Measurements from ENCODE around the gene HEPACAM2.

Gene HEPACAM2

DNA sequence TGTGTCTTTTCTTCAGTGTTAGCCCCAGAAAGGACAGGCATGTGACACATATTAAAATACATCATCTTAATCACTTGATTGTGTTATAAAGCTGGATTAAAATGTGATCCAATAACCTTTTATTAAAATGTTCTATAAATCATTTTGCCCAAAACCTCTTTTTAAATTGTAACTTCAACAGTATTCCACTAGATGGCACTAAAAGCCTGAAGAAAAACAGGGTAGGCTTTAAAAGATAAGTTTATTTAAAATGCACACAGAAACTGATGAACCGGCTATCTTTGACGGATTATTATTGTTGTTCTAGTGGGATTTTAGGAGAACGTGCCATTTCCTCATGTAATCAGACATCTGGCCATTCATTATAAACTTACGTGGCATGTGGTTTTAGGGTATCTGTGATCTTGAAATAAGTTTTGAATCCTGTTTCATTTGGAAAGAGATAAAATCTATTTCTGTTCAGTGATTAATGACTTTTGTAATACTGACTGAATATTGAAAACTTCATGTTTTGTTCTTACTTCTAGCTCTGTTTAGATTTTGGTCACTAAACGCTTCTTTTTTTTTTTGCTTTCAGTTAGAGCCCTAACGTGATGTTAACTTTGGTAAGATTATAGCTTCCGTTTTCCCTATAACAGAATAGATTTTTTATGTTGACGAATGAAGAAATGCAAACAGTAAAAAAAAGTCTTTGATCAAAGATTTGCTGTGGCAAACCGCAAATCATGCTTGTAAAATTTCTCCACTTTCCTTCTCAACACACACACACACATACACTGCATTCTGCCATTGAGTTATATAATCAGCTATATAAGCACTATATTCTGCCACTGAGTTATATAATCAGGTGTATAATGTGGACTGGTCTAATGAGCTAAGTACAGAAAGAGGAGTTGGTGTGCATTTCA, 19.5 kb upstream of the HEPACAM2 start:
- DNase-seq (ENCODE audit: extremely low read depth, insufficient read length), result peak; percentile 6
- Histone ChIP-seq H3K4me3 (replicated peaks; ENCODE audit: low read depth, low read length) (no peak overlapping the region), H3K36me3 (ENCODE audit: control insufficient read depth, insufficient read depth, low read length) (no peaks in the 10 kb centered on the region), H3K27me3 (replicated peaks; ENCODE audit: control insufficient read depth, insufficient read depth, low read length) (no peaks in the 10 kb centered on the region)
- TF ChIP-seq, protein P1, sequence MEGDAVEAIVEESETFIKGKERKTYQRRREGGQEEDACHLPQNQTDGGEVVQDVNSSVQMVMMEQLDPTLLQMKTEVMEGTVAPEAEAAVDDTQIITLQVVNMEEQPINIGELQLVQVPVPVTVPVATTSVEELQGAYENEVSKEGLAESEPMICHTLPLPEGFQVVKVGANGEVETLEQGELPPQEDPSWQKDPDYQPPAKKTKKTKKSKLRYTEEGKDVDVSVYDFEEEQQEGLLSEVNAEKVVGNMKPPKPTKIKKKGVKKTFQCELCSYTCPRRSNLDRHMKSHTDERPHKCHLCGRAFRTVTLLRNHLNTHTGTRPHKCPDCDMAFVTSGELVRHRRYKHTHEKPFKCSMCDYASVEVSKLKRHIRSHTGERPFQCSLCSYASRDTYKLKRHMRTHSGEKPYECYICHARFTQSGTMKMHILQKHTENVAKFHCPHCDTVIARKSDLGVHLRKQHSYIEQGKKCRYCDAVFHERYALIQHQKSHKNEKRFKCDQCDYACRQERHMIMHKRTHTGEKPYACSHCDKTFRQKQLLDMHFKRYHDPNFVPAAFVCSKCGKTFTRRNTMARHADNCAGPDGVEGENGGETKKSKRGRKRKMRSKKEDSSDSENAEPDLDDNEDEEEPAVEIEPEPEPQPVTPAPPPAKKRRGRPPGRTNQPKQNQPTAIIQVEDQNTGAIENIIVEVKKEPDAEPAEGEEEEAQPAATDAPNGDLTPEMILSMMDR (IDR thresholded peaks at IDR 0.05; ENCODE audit: insufficient read depth, low read length, poor library complexity, severe bottlenecking), result peak; percentile 36

GRCh38 chr7:93242106-93242505, 15.8 kb upstream of the HEPACAM2 start:
- TF ChIP-seq, protein P1 (IDR thresholded peaks at IDR 0.05; ENCODE audit: insufficient read depth, low read length, poor library complexity, severe bottlenecking), result no peak
- H3K4me3 ChIP-seq (replicated peaks; ENCODE audit: low read depth, low read length), result no peak overlapping the region

DNA sequence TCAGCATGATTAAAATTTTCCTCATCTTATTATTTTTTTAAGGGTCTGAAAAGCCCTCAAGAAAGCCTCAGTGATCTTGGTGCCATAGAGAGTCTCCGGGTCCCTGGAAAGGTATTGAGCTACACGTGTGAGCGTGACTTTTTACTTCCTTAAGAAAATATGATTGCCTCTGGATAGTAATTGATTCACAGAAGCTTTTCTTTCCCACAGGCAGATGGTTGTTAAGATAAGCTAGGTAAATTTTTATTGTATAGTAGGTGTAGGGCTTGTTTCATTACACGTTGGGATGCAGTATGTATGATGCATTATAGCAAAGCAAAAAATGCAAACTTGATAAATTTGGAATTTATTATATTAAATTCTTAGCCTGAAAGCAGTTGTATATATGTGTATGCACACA, 13.6 kb upstream of the HEPACAM2 start:
- DNase-seq (ENCODE audit: extremely low read depth, insufficient read length), result no peak
- TF ChIP-seq, protein P1 (IDR thresholded peaks at IDR 0.05; ENCODE audit: insufficient read depth, low read length, poor library complexity, severe bottlenecking), result no peak

More at GRCh38 chr7:93242106-93242505, 15.8 kb upstream of the HEPACAM2 start:
- DNase-seq (ENCODE audit: extremely low read depth, insufficient read length), result no peak
- H3K36me3 ChIP-seq (ENCODE audit: control insufficient read depth, insufficient read depth, low read length), result no peaks in the 10 kb centered on the region
- no peaks in the 10 kb centered on the region for H3K27me3 ChIP-seq (replicated peaks; ENCODE audit: control insufficient read depth, insufficient read depth, low read length)

DNA sequence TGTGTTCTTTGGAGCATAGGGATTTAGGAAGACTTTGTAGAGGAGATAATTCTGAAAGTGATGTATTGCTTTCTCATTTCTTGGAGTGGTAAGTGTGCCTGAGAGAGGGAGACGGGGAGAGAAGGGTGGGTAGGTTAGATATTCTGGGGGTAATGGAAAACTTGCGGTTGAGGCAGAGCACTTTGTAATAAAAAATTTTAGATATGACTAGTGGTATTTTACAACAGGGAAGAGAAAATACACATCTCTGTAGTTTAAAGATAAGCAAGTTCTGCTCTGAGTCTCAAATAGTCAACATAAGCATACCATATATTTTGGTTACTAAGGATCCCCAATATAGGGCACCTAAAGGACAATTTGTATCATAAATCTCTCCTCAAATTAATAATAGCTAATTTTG, 12.5 kb upstream of the HEPACAM2 start:
- no peak for DNase-seq (ENCODE audit: extremely low read depth, insufficient read length)
- Histone ChIP-seq H3K4me3 (replicated peaks; ENCODE audit: low read depth, low read length) (no peak overlapping the region), H3K36me3 (ENCODE audit: control insufficient read depth, insufficient read depth, low read length) (no peaks in the 10 kb centered on the region), H3K27me3 (replicated peaks; ENCODE audit: control insufficient read depth, insufficient read depth, low read length) (no peaks in the 10 kb centered on the region)
- TF ChIP-seq, protein P1 (IDR thresholded peaks at IDR 0.05; ENCODE audit: insufficient read depth, low read length, poor library complexity, severe bottlenecking), result no peak

More for the DNA sequence above, 13.6 kb upstream of the HEPACAM2 start:
- Histone ChIP-seq H3K4me3 (replicated peaks; ENCODE audit: low read depth, low read length) (no peak overlapping the region), H3K36me3 (ENCODE audit: control insufficient read depth, insufficient read depth, low read length) (no peaks in the 10 kb centered on the region), H3K27me3 (replicated peaks; ENCODE audit: control insufficient read depth, insufficient read depth, low read length) (no peaks in the 10 kb centered on the region)

GRCh38 chr7:93238131-93238530, 11.9 kb upstream of the HEPACAM2 start:
- DNase-seq (ENCODE audit: extremely low read depth, insufficient read length), result no peak
- Histone ChIP-seq H3K36me3 (ENCODE audit: control insufficient read depth, insufficient read depth, low read length) (no peaks in the 10 kb centered on the region), H3K4me3 (replicated peaks; ENCODE audit: low read depth, low read length) (no peak overlapping the region), H3K27me3 (replicated peaks; ENCODE audit: control insufficient read depth, insufficient read depth, low read length) (no peaks in the 10 kb centered on the region)
- TF ChIP-seq, protein P1 (IDR thresholded peaks at IDR 0.05; ENCODE audit: insufficient read depth, low read length, poor library complexity, severe bottlenecking), result no peak
